Choroid plexus epithelial cell (primary cell): ENCODE measurements around the gene RAPGEF5.

Experiments used
- DNase-seq: peaks from one replicate; pipeline ENCODE4 v3.0.0-alpha.2; 2010; ENCODE audit warnings: low read depth
- H3K4me3 ChIP-seq: 2 replicates; pipeline ENCODE4 v1.5.1; 2011; ENCODE audit warnings: low read depth, mild to moderate bottlenecking, control low read depth, low read length, moderate library complexity
- TF ChIP-seq, protein P1 (sequence below): conservative IDR thresholded peaks from 2 replicates; pipeline ENCODE4 v1.5.1; 2011; ENCODE audit warnings: low read depth, mild to moderate bottlenecking, control low read depth, inconsistent platforms, low read length, moderate library complexity

RAPGEF5 gene

GRCh38 chr7:22251281-22251680 lies 105.7 kb downstream of the RAPGEF5 start:
- no peak overlapping the region for H3K4me3 ChIP-seq
- TF ChIP-seq, protein P1, sequence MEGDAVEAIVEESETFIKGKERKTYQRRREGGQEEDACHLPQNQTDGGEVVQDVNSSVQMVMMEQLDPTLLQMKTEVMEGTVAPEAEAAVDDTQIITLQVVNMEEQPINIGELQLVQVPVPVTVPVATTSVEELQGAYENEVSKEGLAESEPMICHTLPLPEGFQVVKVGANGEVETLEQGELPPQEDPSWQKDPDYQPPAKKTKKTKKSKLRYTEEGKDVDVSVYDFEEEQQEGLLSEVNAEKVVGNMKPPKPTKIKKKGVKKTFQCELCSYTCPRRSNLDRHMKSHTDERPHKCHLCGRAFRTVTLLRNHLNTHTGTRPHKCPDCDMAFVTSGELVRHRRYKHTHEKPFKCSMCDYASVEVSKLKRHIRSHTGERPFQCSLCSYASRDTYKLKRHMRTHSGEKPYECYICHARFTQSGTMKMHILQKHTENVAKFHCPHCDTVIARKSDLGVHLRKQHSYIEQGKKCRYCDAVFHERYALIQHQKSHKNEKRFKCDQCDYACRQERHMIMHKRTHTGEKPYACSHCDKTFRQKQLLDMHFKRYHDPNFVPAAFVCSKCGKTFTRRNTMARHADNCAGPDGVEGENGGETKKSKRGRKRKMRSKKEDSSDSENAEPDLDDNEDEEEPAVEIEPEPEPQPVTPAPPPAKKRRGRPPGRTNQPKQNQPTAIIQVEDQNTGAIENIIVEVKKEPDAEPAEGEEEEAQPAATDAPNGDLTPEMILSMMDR, result no peak
- no peak for DNase-seq

DNA sequence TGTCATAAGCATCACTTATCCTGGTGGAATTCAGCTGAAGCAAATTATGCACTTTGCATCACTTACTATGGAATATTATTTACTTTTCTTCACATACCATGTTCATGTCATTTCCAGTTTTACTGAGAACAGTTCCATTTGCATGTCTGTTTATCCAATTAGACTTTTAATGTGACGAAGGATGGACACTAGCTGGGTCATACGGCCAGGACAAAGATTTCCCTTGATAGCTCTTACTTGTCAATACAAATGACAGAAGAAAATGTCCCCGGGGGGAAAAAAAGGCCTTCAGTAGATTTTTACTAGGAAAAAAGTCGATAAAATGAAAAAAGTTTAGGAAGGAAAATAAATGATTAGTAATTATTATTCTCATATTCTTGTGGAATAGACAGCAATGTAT lies 106.6 kb downstream of the RAPGEF5 start:
- no peak for DNase-seq
- TF ChIP-seq, protein P1, result no peak
- H3K4me3 ChIP-seq, result no peak overlapping the region

GRCh38 chr7:22248111-22248809 lies 108.7 kb downstream of the RAPGEF5 start:
- TF ChIP-seq, protein P1, result no peak
- DNase-seq, result no peak
- no peak overlapping the region for H3K4me3 ChIP-seq

- no peak for DNase-seq
- H3K4me3 ChIP-seq, result no peak overlapping the region
- TF ChIP-seq, protein P1, result no peak
Measured at GRCh38 chr7:22241805-22242390, 115.1 kb downstream of the RAPGEF5 start.

- no peak overlapping the region for H3K4me3 ChIP-seq
- DNase-seq, result no peak
- TF ChIP-seq, protein P1, result no peak
Measured at GRCh38 chr7:22240904-22241571, 115.9 kb downstream of the RAPGEF5 start.

DNA sequence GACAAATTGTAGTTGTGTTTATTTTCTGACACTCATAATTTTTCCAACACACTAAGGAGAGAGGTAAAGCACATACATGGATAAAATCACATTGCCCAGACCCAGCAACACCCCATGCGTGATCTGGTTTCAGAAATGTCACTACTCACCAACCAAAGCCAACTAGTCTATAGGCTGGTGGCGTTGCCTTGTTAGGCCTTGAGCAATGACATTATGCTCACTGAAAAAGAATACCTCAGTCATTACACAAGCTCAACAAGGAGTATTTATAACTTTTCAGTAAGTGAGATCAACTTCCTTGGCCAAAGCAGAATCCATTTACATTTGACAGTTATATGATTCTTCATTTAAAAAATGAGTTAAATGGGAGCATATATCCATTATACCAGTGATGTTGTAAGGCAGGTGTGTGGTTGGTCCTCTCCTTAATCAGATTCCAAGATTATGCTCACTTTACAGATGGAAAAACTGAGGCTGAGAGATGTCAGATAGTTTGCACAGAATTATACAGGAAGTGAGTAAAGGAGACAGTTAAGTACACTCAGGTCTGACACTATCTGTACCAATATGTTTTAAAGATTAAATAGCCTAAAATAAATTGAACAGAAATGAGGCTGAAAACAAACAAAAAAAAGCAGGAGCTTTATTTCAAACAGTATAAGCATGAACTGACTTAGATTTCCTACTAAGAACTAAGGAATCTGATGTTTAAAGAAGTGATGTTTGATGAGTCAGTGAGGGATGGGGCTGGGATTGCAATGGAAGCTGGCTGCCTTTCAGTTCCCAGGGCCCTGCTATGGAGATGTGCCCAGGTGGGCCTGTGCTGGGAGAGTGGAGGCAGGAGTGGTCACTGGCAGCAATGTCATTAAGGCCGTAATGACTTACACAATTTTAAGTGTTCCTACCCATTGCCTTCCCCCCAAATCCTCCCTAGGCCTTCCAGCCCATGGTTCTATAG lies 118.3 kb downstream of the RAPGEF5 start:
- TF ChIP-seq, protein P1, result no peak
- H3K4me3 ChIP-seq, result no peak overlapping the region
- peak; percentile 36 for DNase-seq
